Measurements from ENCODE around the gene ASIC4. TPM values are rescaled to one million over a fixed set of nuclear protein-coding genes. Genes with fewer than 3 reads are reported as not detected.

ASIC4 gene
- total and polyA plus RNA-seq, 7 experiments from 2014 or later: 0.12 to 0.49 (median 0.17) TPM; not detected in 3

DNA sequence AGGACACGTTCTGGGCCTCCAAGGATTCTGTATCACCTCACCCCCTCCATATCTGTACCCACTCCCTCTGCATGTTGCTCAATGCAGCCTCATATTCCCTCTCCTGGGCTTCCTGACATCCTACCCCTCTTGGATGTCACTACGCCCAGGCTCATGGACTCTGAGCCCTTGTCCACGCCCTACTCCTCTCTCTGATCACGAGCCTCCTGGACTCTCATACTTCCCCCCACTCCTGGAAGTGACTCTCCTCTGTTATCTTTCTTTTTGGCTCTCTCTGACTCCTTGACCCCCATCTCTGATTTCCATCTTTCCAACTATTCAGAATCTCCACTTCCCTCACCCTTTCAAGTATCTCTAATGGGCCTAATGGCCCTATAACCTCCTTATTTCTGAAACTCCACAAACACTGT lies 31.7 kb downstream of the ASIC4 start:
- intact Hi-C loops (cut with micrococcal nuclease): no loop called here
- no peak for ATAC-seq
- ChIA-PET POLR2A (no interaction called here), CTCF (no interaction called here)
- Histone ChIP-seq H3K4me1 (ENCODE audit: control insufficient read depth in 2 of 2, insufficient read depth in 2 of 2, low read length in 2 of 2) (peaks cover 10 to 12% of the 10 kb centered on the region in 2 donors), H3K36me3 (ENCODE audit: control insufficient read depth in 2 of 3, insufficient read depth in 3 of 3, low read length in 3 of 3) (no peaks in the 10 kb centered on the region), H3K27ac (ENCODE audit: low read depth, low read length) (no peak overlapping the region), H3K4me3 (ENCODE audit: low read length) (no peak overlapping the region), H3K27me3 (ENCODE audit: control insufficient read depth in 2 of 2, insufficient read depth in 2 of 2, low read length in 2 of 2) (no peaks in the 10 kb centered on the region), H3K9me3 (ENCODE audit: control insufficient read depth in 2 of 3, low read length in 3 of 3) (no peaks in the 10 kb centered on the region)
- peaks cover 0 to 31% (median 18%) of the 10 kb centered on the region in 5 donors for H3K27me3 Mint-ChIP-seq
- H3K4me1 Mint-ChIP-seq: peaks cover 20 to 30% (median 25%) of the 10 kb centered on the region in 7 donors
- H3K27ac Mint-ChIP-seq: no peak overlapping the region
- H3K4me3 Mint-ChIP-seq: peak overlapping the region in 5 of 10 donors; percentile 15 to 39 (median 25)
- H3K9me3 Mint-ChIP-seq: peaks cover 0 to 3% (median 0%) of the 10 kb centered on the region in 11 donors
- peaks cover 0 to 2% (median 0%) of the 10 kb centered on the region in 5 donors for H3K36me3 Mint-ChIP-seq
- DNase-seq: no peak

DNA sequence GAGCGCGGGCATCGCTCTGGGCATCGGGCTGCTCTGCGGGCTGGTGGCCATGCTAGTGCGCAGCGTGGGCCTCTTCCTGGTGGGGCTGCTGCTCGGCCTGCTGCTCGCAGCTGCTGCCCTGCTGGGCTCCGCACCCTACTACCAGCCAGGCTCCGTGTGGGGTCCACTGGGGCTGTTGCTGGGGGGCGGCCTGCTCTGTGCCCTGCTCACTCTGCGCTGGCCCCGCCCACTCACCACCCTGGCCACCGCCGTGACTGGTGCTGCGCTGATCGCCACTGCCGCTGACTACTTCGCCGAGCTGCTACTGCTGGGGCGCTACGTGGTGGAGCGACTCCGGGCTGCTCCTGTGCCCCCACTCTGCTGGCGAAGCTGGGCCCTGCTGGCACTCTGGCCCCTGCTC lies 33.3 kb downstream of the ASIC4 start:
- no peak overlapping the region for H3K4me3 ChIP-seq (ENCODE audit: low read length)
- ATAC-seq (no peak), DNase-seq (no peak)
- H3K36me3 ChIP-seq (ENCODE audit: control insufficient read depth in 2 of 3, insufficient read depth in 3 of 3, low read length in 3 of 3): no peaks in the 10 kb centered on the region
- H3K9me3 ChIP-seq (ENCODE audit: control insufficient read depth in 2 of 3, low read length in 3 of 3): no peaks in the 10 kb centered on the region
- H3K27ac Mint-ChIP-seq: no peak overlapping the region
- intact Hi-C loops (cut with micrococcal nuclease): no loop called here
- peaks cover 0 to 40% (median 21%) of the 10 kb centered on the region in 5 donors for H3K27me3 Mint-ChIP-seq
- no peak overlapping the region for H3K4me3 Mint-ChIP-seq
- ChIA-PET POLR2A (no interaction called here), CTCF (no interaction called here)
- no peak overlapping the region for H3K27ac ChIP-seq (ENCODE audit: low read depth, low read length)
- H3K4me1 Mint-ChIP-seq: peaks cover 16 to 25% (median 19%) of the 10 kb centered on the region in 7 donors
- peaks cover 0 to 3% (median 0%) of the 10 kb centered on the region in 11 donors for H3K9me3 Mint-ChIP-seq
- peaks cover 0 to 5% of the 10 kb centered on the region in 2 donors for H3K27me3 ChIP-seq (ENCODE audit: control insufficient read depth in 2 of 2, insufficient read depth in 2 of 2, low read length in 2 of 2)
- H3K36me3 Mint-ChIP-seq: no peaks in the 10 kb centered on the region
- H3K4me1 ChIP-seq (ENCODE audit: control insufficient read depth in 2 of 2, insufficient read depth in 2 of 2, low read length in 2 of 2): peaks cover 8% of the 10 kb centered on the region in 2 donors

DNA sequence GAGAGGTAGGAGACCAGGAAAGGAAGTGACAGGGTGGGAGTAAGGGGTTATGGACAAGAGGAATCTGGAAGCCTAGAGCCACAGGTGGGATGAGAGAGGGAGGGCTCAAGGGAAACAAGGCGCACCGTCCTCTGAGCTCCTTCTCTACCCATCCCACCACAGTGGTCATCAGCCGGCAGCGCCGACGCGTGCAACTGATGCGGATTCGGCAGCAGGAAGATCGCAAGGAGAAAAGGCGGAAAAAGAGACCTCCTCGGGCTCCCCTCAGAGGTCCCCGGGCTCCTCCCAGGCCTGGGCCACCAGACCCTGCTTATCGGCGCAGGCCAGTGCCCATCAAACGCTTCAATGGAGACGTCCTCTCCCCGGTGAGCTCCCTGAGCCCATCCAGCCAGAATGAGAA lies 34.7 kb downstream of the ASIC4 start:
- peaks cover 5 to 13% of the 10 kb centered on the region in 2 donors for H3K4me1 ChIP-seq (ENCODE audit: control insufficient read depth in 2 of 2, insufficient read depth in 2 of 2, low read length in 2 of 2)
- H3K36me3 Mint-ChIP-seq: no peaks in the 10 kb centered on the region
- H3K27me3 ChIP-seq (ENCODE audit: control insufficient read depth in 2 of 2, insufficient read depth in 2 of 2, low read length in 2 of 2): peaks cover 2 to 14% of the 10 kb centered on the region in 2 donors
- peaks cover 0 to 50% (median 23%) of the 10 kb centered on the region in 5 donors for H3K27me3 Mint-ChIP-seq
- H3K4me1 Mint-ChIP-seq: peaks cover 14 to 28% (median 19%) of the 10 kb centered on the region in 7 donors
- ATAC-seq (no peak), DNase-seq (no peak)
- H3K4me3 ChIP-seq (ENCODE audit: low read length): no peak overlapping the region
- no peak overlapping the region for H3K27ac Mint-ChIP-seq
- no peaks in the 10 kb centered on the region for H3K36me3 ChIP-seq (ENCODE audit: control insufficient read depth in 2 of 3, insufficient read depth in 3 of 3, low read length in 3 of 3)
- intact Hi-C loops (cut with micrococcal nuclease): no loop called here
- POLR2A ChIA-PET: interaction anchor here (1.4 kb wide), 1 partner anchor 11 kb away, joined by 3 read pairs; no protein-coding TSS in a partner anchor
- H3K9me3 ChIP-seq (ENCODE audit: control insufficient read depth in 2 of 3, low read length in 3 of 3): no peaks in the 10 kb centered on the region
- CTCF ChIA-PET: no interaction called here
- peak overlapping the region in 1 of 10 donors; percentile 8 for H3K4me3 Mint-ChIP-seq
- H3K27ac ChIP-seq (ENCODE audit: low read depth, low read length): no peak overlapping the region
- peaks cover 0 to 3% (median 0%) of the 10 kb centered on the region in 11 donors for H3K9me3 Mint-ChIP-seq

DNA sequence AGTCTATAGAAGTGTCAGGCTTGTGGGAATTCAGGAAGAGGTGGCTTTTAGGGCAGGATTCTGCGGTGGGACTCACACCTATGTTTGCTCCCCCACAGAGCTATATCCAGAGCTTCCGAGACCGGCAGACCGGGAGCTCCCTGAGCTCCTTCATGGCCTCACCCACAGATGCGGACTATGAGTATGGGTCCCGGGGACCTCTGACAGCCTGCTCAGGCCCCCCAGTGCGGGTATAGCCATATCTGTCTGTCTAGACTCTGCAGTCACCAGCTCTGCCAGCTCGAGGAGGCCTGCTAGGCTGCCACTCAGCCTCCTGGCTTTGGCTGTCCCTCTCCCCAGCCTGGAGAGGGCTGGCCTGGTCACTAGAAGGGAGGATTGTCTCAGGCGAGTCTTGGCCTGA lies 35.3 kb downstream of the ASIC4 start:
- Mint-ChIP-seq H3K4me1 (peaks cover 8 to 24% (median 13%) of the 10 kb centered on the region in 7 donors), H3K27ac (no peak overlapping the region), H3K9me3 (no peaks in the 10 kb centered on the region), H3K4me3 (no peak overlapping the region), H3K27me3 (peaks cover 0 to 47% (median 26%) of the 10 kb centered on the region in 5 donors), H3K36me3 (no peaks in the 10 kb centered on the region)
- H3K27ac ChIP-seq (ENCODE audit: low read depth, low read length): no peak overlapping the region
- H3K9me3 ChIP-seq (ENCODE audit: control insufficient read depth in 2 of 3, low read length in 3 of 3): no peaks in the 10 kb centered on the region
- H3K4me3 ChIP-seq (ENCODE audit: low read length): no peak overlapping the region
- H3K27me3 ChIP-seq (ENCODE audit: control insufficient read depth in 2 of 2, insufficient read depth in 2 of 2, low read length in 2 of 2): peaks cover 3 to 17% of the 10 kb centered on the region in 2 donors
- no peaks in the 10 kb centered on the region for H3K36me3 ChIP-seq (ENCODE audit: control insufficient read depth in 2 of 3, insufficient read depth in 3 of 3, low read length in 3 of 3)
- no peak for DNase-seq
- intact Hi-C loops (cut with micrococcal nuclease): no loop called here
- peaks cover 5 to 13% of the 10 kb centered on the region in 2 donors for H3K4me1 ChIP-seq (ENCODE audit: control insufficient read depth in 2 of 2, insufficient read depth in 2 of 2, low read length in 2 of 2)
- CTCF ChIA-PET: no interaction called here
- no peak for ATAC-seq
- POLR2A ChIA-PET: interaction anchor here (1.4 kb wide), 1 partner anchor 10 kb away, joined by 3 read pairs; no protein-coding TSS in a partner anchor

DNA sequence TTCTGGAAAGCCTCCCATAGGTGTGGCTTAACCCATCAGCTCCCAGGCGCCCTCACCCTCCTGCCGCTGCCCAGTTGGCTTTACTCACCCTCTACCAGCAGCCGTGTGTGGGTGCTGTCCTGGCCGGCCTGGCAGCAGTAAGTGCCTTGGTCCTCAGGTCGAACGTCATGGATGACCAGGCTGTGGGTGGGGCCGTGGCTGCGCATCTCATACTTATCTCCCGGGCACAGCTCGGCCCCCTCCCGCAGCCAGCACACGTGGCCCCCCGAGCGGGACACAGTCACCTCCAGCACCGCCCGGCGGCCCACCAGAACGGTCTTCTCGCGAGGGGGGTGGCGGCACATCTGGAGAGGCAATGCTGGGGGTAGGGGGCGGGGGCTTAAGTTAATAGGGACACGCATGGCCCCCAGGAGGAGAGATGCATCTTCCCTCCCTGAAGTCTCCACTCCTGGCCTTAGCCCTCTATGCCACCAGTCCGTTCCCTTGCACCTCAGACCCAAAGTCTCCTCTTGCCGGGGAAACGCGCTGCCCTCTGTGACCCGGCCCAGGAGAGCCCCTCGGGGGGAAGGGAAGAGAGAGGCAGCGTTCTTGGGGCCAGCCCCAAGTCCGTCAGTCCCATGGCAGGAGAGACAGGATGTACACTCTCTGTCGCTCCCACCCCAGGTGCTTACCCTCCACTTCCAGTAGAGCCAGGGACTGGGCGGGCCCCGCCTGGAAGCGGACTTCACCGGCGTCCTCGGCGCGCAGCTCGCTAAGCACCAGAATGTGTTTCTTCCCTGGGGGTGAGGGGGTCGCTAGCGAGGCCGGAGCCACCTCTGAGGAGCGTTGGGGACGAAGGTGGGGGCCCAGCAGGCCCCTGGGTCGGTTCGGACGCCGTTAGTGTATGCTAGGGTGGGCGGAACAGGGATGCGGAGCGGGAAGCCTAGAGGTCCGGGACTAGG lies 37.4 kb downstream of the ASIC4 start:
- Mint-ChIP-seq H3K36me3 (no peaks in the 10 kb centered on the region), H3K27ac (peak overlapping the region in 4 of 9 donors; percentile 14 to 59 (median 54)), H3K4me3 (peak overlapping the region; percentile 60 to 85 (median 78)), H3K9me3 (no peaks in the 10 kb centered on the region), H3K4me1 (peaks cover 5 to 20% (median 8%) of the 10 kb centered on the region in 7 donors), H3K27me3 (peaks cover 0 to 45% (median 32%) of the 10 kb centered on the region in 5 donors)
- DNase-seq (peak in 6 of 9 donors; percentile 17 to 38 (median 26)), ATAC-seq (peak; percentile 1)
- Histone ChIP-seq H3K27ac (ENCODE audit: low read depth, low read length) (no peak overlapping the region), H3K4me1 (ENCODE audit: control insufficient read depth in 2 of 2, insufficient read depth in 2 of 2, low read length in 2 of 2) (peaks cover 5 to 13% of the 10 kb centered on the region in 2 donors), H3K36me3 (ENCODE audit: control insufficient read depth in 2 of 3, insufficient read depth in 3 of 3, low read length in 3 of 3) (no peaks in the 10 kb centered on the region), H3K27me3 (ENCODE audit: control insufficient read depth in 2 of 2, insufficient read depth in 2 of 2, low read length in 2 of 2) (peaks cover 3 to 17% of the 10 kb centered on the region in 2 donors), H3K9me3 (ENCODE audit: control insufficient read depth in 2 of 3, low read length in 3 of 3) (no peaks in the 10 kb centered on the region), H3K4me3 (ENCODE audit: low read length) (peak overlapping the region; percentile 57)
- intact Hi-C loops (cut with micrococcal nuclease): loop anchor here (1.0 to 2.0 kb wide), 4 partner anchors 8 to 53 kb away; partner anchors contain the start of genes CHPF (in 2 of the 2), GMPPA (in 2 of the 2) and STK11IP (in 2 of the 2)
- ChIA-PET POLR2A (interaction anchor here (0.6 to 1.6 kb wide), 3 partner anchors 8 to 102 kb away, joined by 3 to 6 read pairs (median 4); partner anchors contain the start of genes CHPF and TMEM198), CTCF (no interaction called here)

DNA sequence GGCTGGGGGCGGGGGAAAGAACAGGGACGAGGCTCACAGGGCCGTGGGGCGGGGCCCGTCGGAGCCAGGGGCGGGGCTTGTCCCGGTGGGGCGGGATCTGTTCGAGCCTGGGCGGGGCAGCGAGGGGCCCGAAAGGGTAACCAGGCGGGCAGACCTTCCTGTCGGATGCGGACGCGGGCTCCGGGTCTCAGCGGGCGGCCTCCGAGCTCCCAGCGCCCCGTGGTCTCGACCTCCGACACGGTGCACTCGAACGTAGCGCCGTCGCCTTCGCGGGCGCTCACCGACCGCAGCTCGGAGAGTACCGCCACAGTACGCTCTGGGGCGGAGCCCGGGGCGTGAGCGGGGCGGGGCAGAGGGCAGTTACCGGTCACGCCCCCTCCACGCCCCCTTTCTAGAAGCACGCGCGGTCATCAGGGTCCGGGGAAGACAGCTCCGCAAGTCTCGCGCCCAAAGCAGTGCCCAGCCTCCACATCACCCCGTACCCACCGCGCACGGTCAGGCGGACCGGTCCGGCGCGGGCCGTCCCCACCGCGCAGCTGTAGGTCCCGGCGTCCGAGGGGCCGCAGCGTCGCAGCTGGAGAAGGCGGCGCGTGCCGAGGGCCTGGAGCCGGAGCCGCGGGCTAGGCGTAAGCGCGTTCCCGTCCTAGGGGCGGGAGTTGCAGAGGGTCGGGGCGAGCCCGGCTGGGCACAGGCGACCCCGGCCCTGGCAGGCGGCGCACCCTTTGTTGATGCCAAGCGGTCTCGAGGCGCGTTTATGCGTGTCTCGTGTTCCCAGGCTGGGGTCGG lies 38.3 kb downstream of the ASIC4 start:
- H3K4me3 Mint-ChIP-seq: peak overlapping the region; percentile 60 to 85 (median 78)
- Histone ChIP-seq H3K27me3 (ENCODE audit: control insufficient read depth in 2 of 2, insufficient read depth in 2 of 2, low read length in 2 of 2) (peaks cover 3 to 17% of the 10 kb centered on the region in 2 donors), H3K4me3 (ENCODE audit: low read length) (peak overlapping the region; percentile 57), H3K9me3 (ENCODE audit: control insufficient read depth in 2 of 3, low read length in 3 of 3) (no peaks in the 10 kb centered on the region), H3K36me3 (ENCODE audit: control insufficient read depth in 2 of 3, insufficient read depth in 3 of 3, low read length in 3 of 3) (no peaks in the 10 kb centered on the region), H3K27ac (ENCODE audit: low read depth, low read length) (no peak overlapping the region), H3K4me1 (ENCODE audit: control insufficient read depth in 2 of 2, insufficient read depth in 2 of 2, low read length in 2 of 2) (peaks cover 5 to 13% of the 10 kb centered on the region in 2 donors)
- ATAC-seq (peak; percentile 94), DNase-seq (peak; percentile 62 to 89 (median 73))
- POLR2A ChIA-PET: interaction anchor here (0.6 to 1.6 kb wide), 4 partner anchors 9 to 101 kb away, joined by 3 to 6 read pairs (median 4); partner anchors contain the start of genes CHPF and TMEM198
- no peaks in the 10 kb centered on the region for H3K9me3 Mint-ChIP-seq
- H3K36me3 Mint-ChIP-seq: no peaks in the 10 kb centered on the region
- peaks cover 5 to 20% (median 8%) of the 10 kb centered on the region in 7 donors for H3K4me1 Mint-ChIP-seq
- intact Hi-C loops (cut with micrococcal nuclease): loop anchor here (1.0 to 2.0 kb wide), 4 partner anchors 9 to 54 kb away; partner anchors contain the start of genes CHPF (in 2 of the 2), GMPPA (in 2 of the 2) and STK11IP (in 2 of the 2)
- CTCF ChIA-PET: no interaction called here
- peaks cover 0 to 48% (median 33%) of the 10 kb centered on the region in 5 donors for H3K27me3 Mint-ChIP-seq
- H3K27ac Mint-ChIP-seq: peak overlapping the region in 3 of 9 donors; percentile 14 to 59 (median 48)

Data from naive thymus-derived CD4-positive, alpha-beta T cell (primary cell).